ENCODE data around the gene SIPA1L2. TPM values are rescaled to one million over a fixed set of nuclear protein-coding genes. Genes with fewer than 3 reads are reported as not detected.

SIPA1L2 gene
- total RNA-seq, 2 experiments from 2014 or later: 6.2 to 13.5 TPM

- no peak for TF ChIP-seq EZH2phosphoT487 (IDR thresholded peaks at IDR 0.05; ENCODE audit: borderline replicate concordance, low read depth, low read length)
- H3K79me2 ChIP-seq (ENCODE audit: insufficient read depth, low read depth, low read length): no peaks in the 10 kb centered on the region
- H3K36me3 ChIP-seq (ENCODE audit: insufficient read depth, low read length): no peaks in the 10 kb centered on the region
- no peak overlapping the region for H3K4me2 ChIP-seq (ENCODE audit: low read length)
- no peak for DNase-seq (ENCODE audit: low spot score)
- no peak overlapping the region for H3K27ac ChIP-seq (ENCODE audit: low read depth, low read length, poor library complexity, severe bottlenecking)
- intact Hi-C loops (cut with micrococcal nuclease; ENCODE audit: unreplicated experiment): no loop called here
- no peaks in the 10 kb centered on the region for H3K9me3 ChIP-seq (ENCODE audit: low read length)
- BruUV-seq (replicated peaks): no TSS peak
- no peaks in the 10 kb centered on the region for H3K9me2 ChIP-seq (ENCODE audit: insufficient read depth, low read length)
- H3K4me3 ChIP-seq (ENCODE audit: low read depth, low read length, poor library complexity, severe bottlenecking): no peak overlapping the region
- H3K4me1 ChIP-seq (ENCODE audit: insufficient read depth, low read length, poor library complexity, severe bottlenecking): no peaks in the 10 kb centered on the region
- no peaks in the 10 kb centered on the region for H4K20me1 ChIP-seq (ENCODE audit: insufficient read depth, low read length)
- H2AFZ ChIP-seq (ENCODE audit: low read length): no peak overlapping the region
- POLR2A ChIA-PET: no interaction called here
- CTCF ChIA-PET (ENCODE audit: unreplicated experiment): no interaction called here
These were observed 46.4 kb upstream of the SIPA1L2 start for GRCh38 chr1:232676307-232676706.

- Histone ChIP-seq H3K36me3 (ENCODE audit: insufficient read depth, low read length) (no peaks in the 10 kb centered on the region), H3K27ac (ENCODE audit: low read depth, low read length, poor library complexity, severe bottlenecking) (no peak overlapping the region), H3K4me1 (ENCODE audit: insufficient read depth, low read length, poor library complexity, severe bottlenecking) (no peaks in the 10 kb centered on the region), H3K4me2 (ENCODE audit: low read length) (no peak overlapping the region), H3K9me3 (ENCODE audit: low read length) (no peaks in the 10 kb centered on the region), H2AFZ (ENCODE audit: low read length) (no peak overlapping the region), H3K9me2 (ENCODE audit: insufficient read depth, low read length) (no peaks in the 10 kb centered on the region), H4K20me1 (ENCODE audit: insufficient read depth, low read length) (no peaks in the 10 kb centered on the region), H3K79me2 (ENCODE audit: insufficient read depth, low read depth, low read length) (no peaks in the 10 kb centered on the region), H3K4me3 (ENCODE audit: low read depth, low read length, poor library complexity, severe bottlenecking) (no peak overlapping the region)
- ChIA-PET CTCF (ENCODE audit: unreplicated experiment) (interaction anchor here (0.6 kb wide), 1 partner anchor 65 kb away, joined by 3 read pairs; no protein-coding TSS in a partner anchor), POLR2A (no interaction called here)
- DNase-seq (ENCODE audit: low spot score): no peak
- intact Hi-C loops (cut with micrococcal nuclease; ENCODE audit: unreplicated experiment): no loop called here
- TF ChIP-seq CTCF (conservative IDR thresholded peaks at IDR 0.05; ENCODE audit: low read length): no peak
- TF ChIP-seq EZH2phosphoT487 (IDR thresholded peaks at IDR 0.05; ENCODE audit: borderline replicate concordance, low read depth, low read length): no peak
- BruUV-seq (replicated peaks): no TSS peak
These were observed 46.0 kb upstream of the SIPA1L2 start for GRCh38 chr1:232675898-232676297.

- H4K20me1 ChIP-seq (ENCODE audit: insufficient read depth, low read length): no peaks in the 10 kb centered on the region
- intact Hi-C loops (cut with micrococcal nuclease; ENCODE audit: unreplicated experiment): no loop called here
- CTCF ChIA-PET (ENCODE audit: unreplicated experiment): interaction anchor here (0.6 to 0.8 kb wide), 2 partner anchors 14 to 66 kb away, joined by 3 to 4 read pairs; no protein-coding TSS in a partner anchor
- POLR2A ChIA-PET: interaction anchor here (1.0 kb wide), 1 partner anchor 8 kb away, joined by 3 read pairs; no protein-coding TSS in a partner anchor
- H3K27ac ChIP-seq (ENCODE audit: low read depth, low read length, poor library complexity, severe bottlenecking): no peak overlapping the region
- no peak for DNase-seq (ENCODE audit: low spot score)
- no peaks in the 10 kb centered on the region for H3K4me1 ChIP-seq (ENCODE audit: insufficient read depth, low read length, poor library complexity, severe bottlenecking)
- BruUV-seq (replicated peaks): no TSS peak
- no peaks in the 10 kb centered on the region for H3K36me3 ChIP-seq (ENCODE audit: insufficient read depth, low read length)
- TF ChIP-seq CTCF (conservative IDR thresholded peaks at IDR 0.05; ENCODE audit: low read length) (no peak), EZH2phosphoT487 (IDR thresholded peaks at IDR 0.05; ENCODE audit: borderline replicate concordance, low read depth, low read length) (no peak)
- no peaks in the 10 kb centered on the region for H3K9me2 ChIP-seq (ENCODE audit: insufficient read depth, low read length)
- H3K4me3 ChIP-seq (ENCODE audit: low read depth, low read length, poor library complexity, severe bottlenecking): no peak overlapping the region
- H3K9me3 ChIP-seq (ENCODE audit: low read length): no peaks in the 10 kb centered on the region
- no peaks in the 10 kb centered on the region for H3K79me2 ChIP-seq (ENCODE audit: insufficient read depth, low read depth, low read length)
- H3K4me2 ChIP-seq (ENCODE audit: low read length): no peak overlapping the region
- H2AFZ ChIP-seq (ENCODE audit: low read length): no peak overlapping the region
These were observed 45.3 kb upstream of the SIPA1L2 start for GRCh38 chr1:232675260-232675659.

All from OCI-LY7 (cell line).